GM12864 (cell line): ENCODE results near the gene LMBR1.

ENCODE experiments used
- DNase-seq: peaks from one replicate; pipeline ENCODE4 v3.0.0-alpha.2; 2011; ENCODE audit warnings: low read depth
- H3K4me3 ChIP-seq: 2 replicates; pipeline ENCODE4 v1.5.1; 2011; ENCODE audit warnings: mild to moderate bottlenecking, low read depth, low read length, control low read depth
- CTCF ChIP-seq: IDR thresholded peaks from 2 replicates; pipeline ENCODE4 v1.5.1; 2011; ENCODE audit warnings: low read depth, mild to moderate bottlenecking, moderate library complexity, low read length, control low read depth, inconsistent platforms; ENCODE audit errors: missing control alignments

The LMBR1 gene

DNA sequence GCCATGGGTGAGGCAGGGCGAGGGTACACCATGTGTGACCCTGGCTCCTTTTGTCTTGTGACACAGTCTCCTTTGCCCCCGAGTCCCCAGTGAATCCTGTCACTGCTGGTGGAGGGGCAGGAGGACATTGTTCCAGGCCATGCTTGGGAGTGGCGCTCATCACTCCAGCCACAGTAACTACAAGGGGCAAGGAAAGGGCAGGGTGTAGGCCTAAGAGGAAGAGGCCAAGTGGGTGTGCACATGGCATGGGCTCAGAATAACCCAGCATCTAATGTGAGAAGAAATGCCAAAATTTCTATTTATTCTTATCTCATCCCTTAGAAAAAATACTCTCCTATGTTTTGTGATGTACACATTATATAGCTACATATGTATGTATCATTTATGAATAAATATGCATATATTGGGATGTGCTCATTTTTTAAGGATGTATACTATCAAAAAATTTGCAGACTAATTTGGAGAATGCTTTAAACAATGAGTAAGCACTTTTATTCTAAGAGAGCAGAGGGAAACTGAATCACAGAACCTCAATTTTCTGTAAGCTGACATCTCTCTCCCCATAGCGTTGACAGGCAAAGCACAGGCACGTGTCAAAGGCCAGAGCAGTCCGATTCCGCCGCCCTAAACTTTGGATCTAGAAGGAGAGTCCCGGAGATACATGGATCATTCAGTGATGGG is 215.5 kb downstream of the LMBR1 start:
- no peak for DNase-seq
- TF ChIP-seq CTCF: no peak
- H3K4me3 ChIP-seq: no peak overlapping the region

GRCh38 chr7:156676263-156676662 is 216.7 kb downstream of the LMBR1 start:
- no peak for DNase-seq
- H3K4me3 ChIP-seq: no peak overlapping the region
- no peak for TF ChIP-seq CTCF

DNA sequence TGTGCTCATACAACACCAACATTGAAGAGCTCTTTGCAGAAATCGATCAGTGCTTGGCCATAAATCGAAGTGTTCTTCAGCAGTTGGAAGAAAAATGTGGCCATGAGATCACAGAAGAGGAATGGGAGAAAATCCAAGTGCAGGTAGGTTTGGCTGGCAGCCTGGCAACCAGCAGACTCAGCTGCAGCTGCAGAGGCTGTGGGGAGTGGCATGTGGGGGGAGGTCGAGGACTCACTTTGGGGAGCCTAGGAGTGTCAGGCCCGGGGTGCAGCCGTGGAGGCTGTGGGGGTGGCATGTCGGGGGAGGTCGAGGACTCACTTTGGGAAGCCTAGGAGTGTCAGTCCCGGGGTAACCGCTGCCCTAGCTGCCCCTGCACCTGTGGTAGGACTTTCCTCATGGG is 217.3 kb downstream of the LMBR1 start:
- no peak for TF ChIP-seq CTCF
- no peak for DNase-seq
- H3K4me3 ChIP-seq: no peak overlapping the region

GRCh38 chr7:156673902-156674301 is 219.1 kb downstream of the LMBR1 start:
- H3K4me3 ChIP-seq: no peak overlapping the region
- DNase-seq: no peak
- no peak for TF ChIP-seq CTCF

DNA sequence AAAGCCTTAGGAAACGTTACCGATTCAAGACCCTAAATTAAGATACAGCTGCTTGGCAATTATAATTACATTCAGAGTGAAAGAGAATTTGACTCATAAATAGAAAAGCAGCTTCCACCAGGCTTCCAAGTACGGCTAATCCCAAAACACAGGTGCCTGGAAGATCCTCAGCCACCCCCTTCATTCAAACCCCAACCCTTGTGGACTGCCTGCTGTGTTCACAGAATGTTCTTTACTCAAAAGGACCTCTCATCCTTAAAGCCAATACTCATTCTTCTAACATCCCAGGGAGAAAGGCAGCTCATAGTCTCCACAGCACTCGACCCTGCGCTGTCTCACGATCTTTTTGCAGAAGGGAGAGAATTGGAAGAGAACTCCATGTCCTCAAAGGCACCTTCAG is 219.5 kb downstream of the LMBR1 start:
- TF ChIP-seq CTCF: no peak
- H3K4me3 ChIP-seq: no peak overlapping the region
- no peak for DNase-seq

DNA sequence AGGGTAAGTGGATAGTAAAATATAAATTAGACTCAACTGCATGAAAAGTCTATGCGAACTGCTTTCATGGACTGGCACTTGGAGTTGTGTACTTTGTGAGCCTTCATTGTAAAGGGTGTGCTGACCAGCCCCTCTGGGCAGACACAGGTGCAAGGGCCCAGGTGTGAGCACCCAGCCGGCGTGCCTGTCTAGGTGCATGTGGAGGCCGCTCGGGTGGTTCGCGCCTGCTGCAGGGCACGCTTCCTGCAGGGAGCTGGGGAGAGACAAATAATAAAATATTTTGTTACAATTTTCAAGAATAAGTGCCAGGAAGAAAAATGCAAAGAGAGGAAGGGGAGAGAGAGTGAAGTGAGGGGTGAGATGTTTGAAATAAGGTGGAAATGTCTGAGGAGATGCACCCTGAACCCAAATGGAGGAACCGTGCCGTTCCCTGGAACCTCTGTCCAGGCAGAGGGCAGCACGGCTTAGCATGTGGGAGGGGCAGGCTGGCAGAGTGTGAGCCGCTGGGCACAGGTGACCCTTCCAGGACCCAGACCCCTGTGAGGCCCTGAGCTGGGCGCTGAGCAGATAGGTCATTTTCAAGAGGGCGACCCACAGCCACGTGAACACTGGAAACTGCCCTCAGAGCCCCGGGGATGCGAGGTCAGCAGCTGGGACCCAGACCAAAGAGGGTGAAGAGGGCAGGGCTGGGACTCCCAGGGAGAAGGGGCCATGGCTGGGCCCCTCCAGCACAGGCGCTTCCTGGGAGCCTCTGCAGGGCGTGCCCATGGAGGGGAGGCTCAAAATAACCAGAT is 223.8 kb downstream of the LMBR1 start:
- no peak for DNase-seq
- H3K4me3 ChIP-seq: no peak overlapping the region
- no peak for TF ChIP-seq CTCF
